HG02840 (cell line): ENCODE data around the gene DHRSX.
"Not testable (repeated sequence)": the region's sequence is repeated elsewhere in the genome, so short reads cannot be mapped to it uniquely, and the experiment has no call there.

Experiments
- ATAC-seq: cut with Tn5 transposase; IDR thresholded peaks from one replicate; pipeline ENCODE4 v1.9.1; 2021; ENCODE audit warnings: mild to moderate bottlenecking, moderate library complexity, moderate number of reproducible peaks; ENCODE audit not compliant: unreplicated experiment, low FRiP score

DHRSX gene

DNA sequence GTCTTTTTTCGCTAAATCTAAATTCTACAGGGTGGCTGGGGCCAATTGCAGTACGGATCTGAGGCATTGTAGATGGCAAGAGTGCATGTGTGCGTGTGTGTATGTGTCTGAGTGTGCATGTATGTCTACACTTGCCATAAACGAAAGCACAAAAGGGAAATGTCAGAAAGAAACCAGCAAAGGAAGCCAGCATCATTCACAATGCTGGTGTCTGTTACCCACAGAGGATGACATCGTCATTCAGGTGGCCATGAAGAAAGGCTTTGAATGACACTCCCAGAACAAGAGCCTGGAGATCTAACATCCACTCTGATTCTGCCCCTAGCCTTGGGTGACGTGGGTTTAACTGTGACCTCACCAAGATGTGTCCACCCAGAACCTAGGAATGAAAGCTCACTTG, 124.6 kb downstream of the DHRSX start:
- ATAC-seq = no peak

DNA sequence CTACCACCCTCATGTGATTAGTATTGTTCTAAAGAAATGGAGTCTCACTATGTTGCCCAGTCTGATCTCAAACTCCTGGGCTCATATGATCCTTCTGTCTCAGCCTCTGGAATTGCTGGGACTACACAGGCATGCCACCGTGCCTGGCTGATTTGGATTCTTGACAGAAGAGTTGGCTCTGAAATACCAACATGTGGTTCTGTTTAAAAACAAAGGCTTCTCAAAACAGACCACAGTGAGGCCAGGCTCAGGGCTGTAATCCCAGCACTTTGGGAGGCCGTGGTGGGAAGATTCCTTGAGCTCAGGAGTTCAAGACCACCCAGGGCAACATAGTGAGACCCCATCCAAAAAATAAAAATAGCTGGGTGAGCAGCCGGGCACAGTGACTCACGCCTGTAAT, 126.7 kb downstream of the DHRSX start:
- ATAC-seq = no peak

DNA sequence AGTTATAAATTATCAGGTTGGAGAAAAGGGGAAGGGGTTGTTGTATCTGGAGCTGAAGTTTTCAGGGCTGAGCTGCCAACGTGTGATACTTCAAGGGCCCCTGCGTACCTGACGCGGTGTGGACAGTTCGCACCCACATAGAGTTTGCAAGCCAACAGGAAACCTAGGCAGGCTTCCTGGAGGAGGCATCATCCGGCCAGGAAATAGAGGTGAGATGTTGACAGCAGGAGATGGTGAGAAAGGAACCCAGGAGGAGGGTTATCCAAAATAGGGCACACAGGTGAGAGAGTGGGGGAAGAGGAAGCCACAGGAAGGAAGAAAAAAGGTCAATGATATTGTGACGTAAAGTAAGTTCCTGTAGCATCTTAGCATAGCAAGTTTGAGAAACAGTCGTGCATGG, 127.2 kb downstream of the DHRSX start:
- no peak for ATAC-seq

- no peak for ATAC-seq
Observed at GRCh38 chrX:2371026-2371711, 129.6 kb downstream of the DHRSX start.

DNA sequence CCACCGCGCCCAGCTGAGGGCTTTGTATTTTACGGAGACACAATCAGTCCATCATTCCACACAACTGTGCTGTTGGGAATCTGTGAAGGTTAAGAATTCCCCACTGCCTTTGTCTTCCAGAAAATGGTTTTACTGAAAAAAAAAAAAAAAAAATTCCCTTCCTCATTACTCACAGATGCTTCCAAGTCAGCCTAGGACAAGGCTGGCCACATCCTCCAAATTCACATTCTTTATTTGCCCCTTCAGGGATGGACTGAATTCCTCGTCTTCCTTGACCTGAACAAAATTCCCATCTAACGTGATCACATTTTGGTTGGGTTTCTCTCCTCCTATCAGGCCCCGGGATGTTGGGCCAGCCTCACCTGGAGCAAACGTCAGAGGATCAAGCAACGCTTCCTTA, 130.3 kb downstream of the DHRSX start:
- no peak for ATAC-seq

DNA sequence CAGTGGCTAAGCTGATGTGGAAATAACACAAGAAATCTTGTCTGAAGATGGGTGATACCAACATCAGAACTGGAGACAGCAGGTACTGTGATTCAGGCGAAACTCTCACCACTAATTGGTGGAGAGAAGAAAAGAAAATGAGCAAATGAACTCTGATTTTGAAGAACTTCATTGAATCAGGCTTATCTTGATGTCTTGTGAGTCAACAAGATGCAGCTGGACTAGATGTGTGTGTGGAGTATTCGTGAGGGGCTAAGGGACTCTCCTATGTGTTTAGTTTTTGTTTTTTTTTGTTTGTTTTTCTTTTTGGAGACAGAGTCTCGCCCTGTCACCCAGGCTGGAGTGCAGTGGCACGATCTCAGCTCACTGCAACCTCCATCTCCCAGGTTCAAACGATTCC, 131.6 kb downstream of the DHRSX start:
- no peak for ATAC-seq

DNA sequence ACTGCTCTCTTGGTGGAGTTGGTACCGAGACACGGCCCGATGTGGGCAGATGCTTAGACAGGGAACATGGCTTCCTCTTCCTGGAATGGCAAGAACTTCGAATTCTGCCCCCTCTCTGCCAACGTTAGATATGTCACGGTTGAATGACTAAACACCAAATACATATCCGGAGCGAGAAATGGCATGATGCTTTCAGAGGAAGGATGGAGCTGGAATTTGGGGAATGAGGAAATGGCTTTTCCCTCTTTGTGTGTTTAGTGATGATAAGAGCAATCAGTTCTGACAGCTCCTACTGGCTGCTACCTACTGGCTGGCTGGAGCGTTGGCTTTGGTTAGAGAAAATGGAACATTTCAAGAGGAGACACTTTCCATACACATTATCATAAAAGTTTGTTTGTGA, 140.0 kb downstream of the DHRSX start:
- ATAC-seq = no peak

GRCh38 chrX:2359522-2359921, 141.3 kb downstream of the DHRSX start:
- not testable (repeated sequence) for ATAC-seq

DNA sequence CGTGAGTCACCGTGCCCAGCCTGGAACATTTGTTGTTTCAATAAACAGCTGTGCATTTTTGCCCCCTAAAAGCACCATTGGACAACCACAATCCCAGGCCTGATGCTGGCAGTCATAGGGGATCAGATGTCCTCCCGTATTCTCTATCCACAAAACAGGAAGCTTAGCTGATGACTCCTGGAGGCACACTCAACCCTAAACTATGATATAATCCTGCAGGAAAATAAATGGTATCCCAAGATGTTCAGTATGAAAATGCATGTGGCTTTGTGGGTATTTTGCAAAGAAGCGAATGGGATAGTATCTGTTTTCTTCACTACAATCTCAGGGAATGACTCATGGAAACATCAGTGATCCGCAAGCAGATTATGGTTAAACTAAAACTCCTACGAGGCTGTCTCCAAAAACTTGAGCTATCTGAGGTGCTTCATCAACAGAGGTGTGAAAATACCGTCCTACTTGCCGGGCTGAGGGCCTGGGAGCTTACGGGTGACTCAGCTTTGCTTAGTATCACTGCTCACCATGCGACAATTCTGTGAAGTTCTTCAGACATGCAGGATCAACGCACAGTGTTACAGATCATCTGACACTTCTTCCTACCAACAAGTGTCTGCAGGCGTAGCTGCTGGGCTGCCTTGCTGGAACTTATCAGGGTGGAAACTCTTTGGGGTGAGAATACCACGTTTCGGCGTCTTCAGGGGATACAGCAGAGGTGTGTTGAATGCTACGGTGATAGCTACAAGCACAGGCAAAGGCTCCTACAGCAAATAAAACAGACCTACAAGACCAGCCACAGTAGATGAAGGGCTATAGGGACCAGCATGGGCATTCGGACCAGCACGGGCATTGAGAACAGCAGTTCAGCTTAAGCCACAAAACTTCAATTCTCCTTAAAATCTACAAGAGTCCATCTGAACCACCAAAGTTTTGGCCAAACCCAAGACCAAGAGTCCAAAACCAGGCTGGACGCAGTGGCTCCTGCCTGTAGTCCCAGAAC, 148.5 kb downstream of the DHRSX start:
- no peak for ATAC-seq

GRCh38 chrX:2351321-2351720, 149.5 kb downstream of the DHRSX start:
- no peak for ATAC-seq

DNA sequence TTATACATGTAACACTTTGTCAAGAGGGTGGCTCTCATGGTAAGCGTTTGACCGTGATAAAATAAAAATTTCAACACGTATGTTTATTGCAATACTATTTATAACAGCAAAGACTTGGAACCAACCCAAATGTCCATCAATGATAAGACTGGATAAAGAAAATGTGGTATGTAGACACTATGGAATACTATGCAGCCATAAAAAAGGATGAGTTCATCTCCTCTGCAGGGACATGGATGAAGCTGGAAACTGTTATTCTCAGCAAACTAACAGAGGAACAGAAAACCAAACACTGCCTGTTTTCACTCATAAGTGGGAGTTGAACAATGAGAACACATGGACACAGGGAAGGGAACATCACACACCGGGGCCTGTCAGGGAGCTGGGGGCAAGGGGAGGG, 150.1 kb downstream of the DHRSX start:
- not testable (repeated sequence) for ATAC-seq

- ATAC-seq = not testable (repeated sequence)
Observed at GRCh38 chrX:2350036-2350435, 150.7 kb downstream of the DHRSX start.

- ATAC-seq = no peak
Observed at GRCh38 chrX:2348211-2348610, 152.6 kb downstream of the DHRSX start.

- ATAC-seq = no peak
Observed at GRCh38 chrX:2346158-2346557, 154.6 kb downstream of the DHRSX start.

- no peak for ATAC-seq
Observed at GRCh38 chrX:2345562-2345961, 155.2 kb downstream of the DHRSX start.

- no peak for ATAC-seq
Observed at GRCh38 chrX:2343413-2343812, 157.4 kb downstream of the DHRSX start.

GRCh38 chrX:2342874-2343273, 157.9 kb downstream of the DHRSX start:
- ATAC-seq = no peak

GRCh38 chrX:2342281-2342688, 158.5 kb downstream of the DHRSX start:
- no peak for ATAC-seq

GRCh38 chrX:2340991-2341390, 159.8 kb downstream of the DHRSX start:
- no peak for ATAC-seq

DNA sequence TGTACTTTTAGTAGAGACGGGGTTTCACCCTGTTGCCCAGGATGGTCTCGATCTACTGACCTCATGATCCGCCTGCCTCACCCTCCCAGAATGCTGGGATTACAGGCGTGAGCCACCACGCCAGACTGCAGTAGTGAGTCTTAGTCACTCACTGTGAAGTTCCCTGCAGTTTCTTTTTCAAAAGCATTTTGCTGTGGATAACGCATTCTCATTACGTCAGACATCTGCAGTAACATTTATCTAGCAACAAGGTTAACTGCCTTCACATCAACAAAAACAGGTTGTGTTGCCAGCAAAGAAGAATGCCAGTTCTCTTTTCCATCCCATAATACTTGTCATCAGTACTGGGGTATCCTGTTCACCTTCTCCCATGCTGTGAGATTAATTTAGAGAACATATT, 164.6 kb downstream of the DHRSX start:
- ATAC-seq = no peak

DNA sequence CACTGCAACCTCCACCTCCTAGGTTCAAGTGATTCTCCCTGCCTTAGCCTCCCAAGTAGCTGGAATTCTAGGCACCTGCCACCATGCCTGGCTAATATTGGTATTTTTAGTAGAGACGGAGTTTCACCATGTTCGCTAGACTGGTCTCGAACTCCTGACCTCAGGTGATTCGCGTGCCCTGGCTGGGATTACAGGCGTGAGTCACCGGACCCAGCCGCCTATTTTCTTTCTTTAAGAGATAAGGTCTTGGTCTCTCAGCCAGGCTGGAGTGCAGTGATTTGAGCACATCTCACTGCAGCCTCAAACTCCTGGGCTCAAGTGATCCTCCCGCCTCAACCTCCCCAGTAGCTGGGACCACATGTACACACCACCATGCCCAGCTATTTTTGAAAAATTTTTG, 166.5 kb downstream of the DHRSX start:
- ATAC-seq = no peak

DNA sequence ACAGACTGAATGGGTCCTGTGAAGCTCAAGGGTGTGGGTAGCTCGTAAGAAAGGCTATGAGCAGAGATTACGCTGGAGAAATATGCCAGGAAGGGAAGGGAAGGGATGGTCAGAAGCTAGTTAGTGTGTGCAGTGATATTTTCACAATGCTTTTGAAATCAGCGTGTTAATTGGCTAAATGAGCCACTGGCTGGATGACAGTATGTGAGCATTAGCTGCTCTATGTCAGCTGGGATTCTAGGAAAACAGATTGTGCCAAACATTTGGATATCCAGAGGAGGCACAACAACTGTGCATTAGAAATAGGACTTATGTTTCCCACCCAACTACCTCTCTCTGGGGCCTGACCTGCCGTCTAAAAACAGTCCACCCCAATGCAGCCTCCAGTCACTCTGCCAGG, 168.5 kb downstream of the DHRSX start:
- ATAC-seq = no peak
